GM12801 (cell line): ENCODE data around the gene ONECUT1.

Experiments
- TF ChIP-seq, protein P1 (sequence below): IDR thresholded peaks from one replicate; pipeline ENCODE4 v1.5.1; 2011; ENCODE audit warnings: control low read depth; ENCODE audit not compliant: insufficient read length; ENCODE audit errors: extremely low read depth

ONECUT1 gene

DNA sequence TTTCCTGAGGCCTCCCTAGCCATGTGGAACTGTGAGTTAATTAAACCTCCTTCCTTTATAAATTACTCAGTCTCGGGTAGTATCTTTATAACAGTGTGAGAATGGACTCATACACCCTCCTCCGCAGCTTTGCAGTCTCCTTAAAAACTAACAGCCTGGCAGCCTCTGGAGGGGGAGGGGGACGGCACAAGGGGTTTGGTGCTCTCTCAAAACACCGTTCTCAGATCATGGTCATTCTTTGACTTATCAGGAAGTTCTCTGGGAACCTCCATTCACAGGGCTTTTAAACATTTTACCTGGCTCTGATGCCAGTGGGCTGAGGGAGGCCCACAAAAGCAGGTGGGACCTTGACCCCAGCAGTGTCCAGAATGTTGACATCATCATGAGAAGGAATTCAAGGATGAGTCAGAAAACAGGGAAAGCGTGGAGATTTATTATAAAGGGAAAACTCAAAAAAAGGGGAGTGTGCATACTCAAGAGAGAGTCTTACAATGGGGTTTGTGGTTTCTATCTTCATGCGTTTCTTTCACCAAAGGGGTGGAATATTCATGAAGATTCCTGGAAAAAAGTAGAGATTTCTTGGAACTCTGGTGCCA is 43.9 kb downstream of the ONECUT1 start:
- TF ChIP-seq, protein P1, sequence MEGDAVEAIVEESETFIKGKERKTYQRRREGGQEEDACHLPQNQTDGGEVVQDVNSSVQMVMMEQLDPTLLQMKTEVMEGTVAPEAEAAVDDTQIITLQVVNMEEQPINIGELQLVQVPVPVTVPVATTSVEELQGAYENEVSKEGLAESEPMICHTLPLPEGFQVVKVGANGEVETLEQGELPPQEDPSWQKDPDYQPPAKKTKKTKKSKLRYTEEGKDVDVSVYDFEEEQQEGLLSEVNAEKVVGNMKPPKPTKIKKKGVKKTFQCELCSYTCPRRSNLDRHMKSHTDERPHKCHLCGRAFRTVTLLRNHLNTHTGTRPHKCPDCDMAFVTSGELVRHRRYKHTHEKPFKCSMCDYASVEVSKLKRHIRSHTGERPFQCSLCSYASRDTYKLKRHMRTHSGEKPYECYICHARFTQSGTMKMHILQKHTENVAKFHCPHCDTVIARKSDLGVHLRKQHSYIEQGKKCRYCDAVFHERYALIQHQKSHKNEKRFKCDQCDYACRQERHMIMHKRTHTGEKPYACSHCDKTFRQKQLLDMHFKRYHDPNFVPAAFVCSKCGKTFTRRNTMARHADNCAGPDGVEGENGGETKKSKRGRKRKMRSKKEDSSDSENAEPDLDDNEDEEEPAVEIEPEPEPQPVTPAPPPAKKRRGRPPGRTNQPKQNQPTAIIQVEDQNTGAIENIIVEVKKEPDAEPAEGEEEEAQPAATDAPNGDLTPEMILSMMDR, result no peak

DNA sequence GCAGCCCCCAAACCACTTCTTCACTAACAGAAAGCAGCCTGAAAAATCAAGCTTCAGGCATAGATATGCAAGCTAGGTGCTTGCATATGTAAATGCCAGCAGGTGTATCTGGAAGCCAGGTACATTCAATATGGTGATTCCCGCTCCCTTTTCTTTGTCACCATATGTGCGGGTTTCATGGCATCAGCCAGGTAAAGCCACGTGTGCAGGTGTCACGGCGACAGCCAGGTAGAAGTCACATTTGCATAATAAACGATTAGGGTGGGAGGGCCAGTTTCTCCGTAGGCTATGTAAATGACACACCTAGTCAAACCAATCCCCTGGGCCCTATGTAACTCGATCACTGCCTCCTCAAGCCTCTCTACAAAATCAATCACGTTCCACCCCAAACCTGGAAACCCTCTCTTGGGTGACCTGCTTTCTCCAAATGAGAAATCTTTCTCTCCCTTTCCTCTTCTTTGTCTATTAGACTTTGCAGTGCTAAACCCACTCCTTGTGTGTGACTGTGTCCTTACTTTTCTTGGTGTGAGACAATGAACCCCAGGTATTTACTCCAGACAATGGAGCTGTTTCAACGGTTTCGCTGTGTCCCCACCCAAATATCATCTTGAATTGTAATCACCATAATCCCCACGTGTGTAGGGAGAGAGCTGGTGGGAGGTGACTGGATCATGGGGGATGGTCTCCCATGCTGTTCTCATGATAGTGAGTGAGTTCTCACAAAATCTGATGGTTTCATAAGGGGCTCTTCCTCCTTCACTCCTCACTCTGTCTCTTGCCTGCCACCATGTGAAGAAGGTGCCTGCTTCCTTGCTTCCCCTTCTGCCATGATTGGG is 44.6 kb downstream of the ONECUT1 start:
- TF ChIP-seq, protein P1, result no peak

DNA sequence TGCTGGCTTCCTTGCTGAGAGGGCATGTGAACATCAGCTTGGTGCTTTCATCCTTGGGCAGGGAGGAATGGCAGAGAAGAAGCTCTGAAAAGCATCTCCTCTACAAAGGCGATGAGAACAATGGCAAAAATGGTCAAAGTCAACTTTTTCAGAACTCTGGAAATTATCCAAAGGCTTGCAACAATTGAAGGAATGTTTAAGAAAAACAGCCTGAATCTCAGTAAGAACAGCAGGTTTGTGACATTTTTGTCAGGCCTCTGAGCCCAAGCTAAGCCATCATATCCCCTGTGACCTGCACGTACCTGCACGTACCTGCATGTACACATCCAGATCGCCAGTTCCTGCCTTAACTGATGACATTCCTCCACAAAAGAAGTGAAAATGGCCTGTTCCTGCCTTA is 51.8 kb downstream of the ONECUT1 start:
- TF ChIP-seq, protein P1, result no peak

DNA sequence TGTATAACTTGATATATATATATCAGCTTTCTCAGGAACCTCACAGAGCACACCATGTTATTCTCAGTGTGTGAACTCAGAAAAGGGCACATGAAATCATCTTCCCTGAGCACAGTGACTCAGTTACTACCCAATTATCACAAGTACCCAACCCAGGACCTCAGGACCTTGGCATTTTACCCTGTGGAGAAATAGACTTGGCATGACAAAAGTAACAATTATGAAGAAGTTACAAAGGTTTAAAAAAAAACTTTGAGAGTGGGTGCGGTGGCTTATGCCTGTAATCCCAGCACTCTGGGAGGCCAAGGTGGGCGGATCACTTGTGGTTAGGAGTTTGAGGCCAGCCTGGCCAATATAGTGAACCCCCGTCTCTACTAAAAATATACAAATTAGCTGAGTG is 52.4 kb downstream of the ONECUT1 start:
- TF ChIP-seq, protein P1, result no peak

DNA sequence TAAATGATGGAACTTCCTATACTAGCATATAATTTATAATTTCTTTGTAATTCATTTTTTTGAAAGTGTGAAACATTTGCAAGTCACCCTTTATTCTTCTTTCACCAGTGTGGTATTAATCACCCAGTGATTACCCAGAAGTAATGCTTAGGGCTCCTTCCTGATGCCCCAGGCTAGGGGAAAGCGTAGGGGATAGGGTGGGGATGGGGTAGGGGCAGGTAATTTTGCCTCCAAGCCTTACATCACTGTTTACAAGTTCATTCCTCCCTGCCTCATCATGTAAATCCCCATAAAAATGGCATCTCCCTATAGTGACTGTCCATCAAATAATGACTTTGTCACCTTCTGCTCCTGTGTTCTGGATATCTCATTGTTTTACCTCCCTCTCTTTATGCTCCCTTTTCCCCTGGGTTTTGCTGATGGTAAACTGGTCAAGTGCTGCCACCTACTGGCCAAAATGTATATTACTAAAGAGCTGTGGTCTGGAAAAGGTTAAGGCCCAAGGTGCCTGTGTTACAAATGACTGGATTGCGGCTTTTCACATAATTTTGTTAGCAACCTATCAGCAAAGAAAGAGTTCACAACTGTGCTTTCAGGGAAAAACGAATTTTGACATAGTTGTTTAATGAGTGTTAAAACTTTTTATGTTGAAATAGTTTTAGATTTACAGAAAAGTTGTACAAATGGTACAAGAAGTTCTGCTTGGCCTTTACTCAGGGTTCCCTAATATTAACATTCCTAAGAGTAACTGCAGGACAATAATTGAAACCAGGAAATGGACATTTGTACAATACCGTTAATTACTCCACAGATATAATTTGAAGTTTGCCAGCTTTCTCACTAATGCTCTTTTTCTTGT is 54.7 kb downstream of the ONECUT1 start:
- TF ChIP-seq, protein P1, result no peak

DNA sequence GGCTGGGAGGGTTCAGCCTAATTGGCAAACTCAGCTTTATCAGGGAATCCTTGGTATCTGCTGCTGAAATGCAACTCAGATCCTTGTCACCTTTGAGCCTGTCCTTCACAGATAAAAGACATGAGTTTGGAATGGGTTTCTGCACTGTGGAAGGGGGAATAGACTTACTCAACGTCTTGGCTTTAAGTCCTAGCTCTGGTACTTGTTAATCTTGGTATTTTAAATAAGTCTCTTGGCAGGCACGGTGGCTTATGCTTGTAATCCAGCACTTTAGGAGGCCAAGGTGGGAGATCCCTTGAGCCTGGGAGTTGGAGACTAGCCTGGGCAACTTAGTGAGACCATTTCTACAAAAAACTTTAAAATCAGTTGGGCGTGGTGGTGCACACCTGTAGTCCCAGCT is 55.8 kb downstream of the ONECUT1 start:
- TF ChIP-seq, protein P1, result no peak

DNA sequence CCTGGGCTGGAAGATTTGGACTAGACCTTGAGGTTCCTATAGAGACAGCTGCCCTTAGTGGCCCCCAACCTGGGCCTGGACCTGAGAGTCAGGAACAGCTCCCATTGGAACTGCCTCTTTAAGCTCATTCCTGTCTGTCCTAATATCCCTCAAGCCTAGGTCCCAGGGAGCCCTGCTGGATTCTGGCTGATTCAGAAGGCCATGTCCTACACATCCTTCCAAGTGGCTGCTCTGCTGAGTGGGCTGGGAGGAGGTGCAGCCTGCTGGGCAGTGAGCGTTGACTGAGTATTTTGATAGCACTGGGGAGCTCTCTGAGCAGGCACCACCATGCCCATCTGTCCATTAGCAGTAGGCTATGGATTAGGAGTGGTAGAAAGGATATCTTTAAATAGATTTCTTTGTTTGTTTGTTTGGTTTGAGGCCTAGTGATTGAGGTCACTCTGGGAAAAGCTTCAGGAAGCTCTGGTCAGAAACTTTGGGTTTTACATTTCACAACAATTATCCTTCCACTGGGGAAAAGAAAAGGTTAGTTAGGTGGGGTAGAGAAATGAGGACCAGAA is 56.4 kb downstream of the ONECUT1 start:
- TF ChIP-seq, protein P1, result no peak
